HepG2 (cell line): ENCODE measurements around the gene RABGAP1. TPM values are rescaled to one million over a fixed set of nuclear protein-coding genes. Genes with fewer than 3 reads are reported as not detected.

Source experiments
- ATAD3A ChIP-seq: sonication (generic); formaldehyde crosslinking; IDR thresholded peaks from 2 replicates; pipeline ENCODE4 v1.4.0; 2020; ENCODE audit warnings: missing genetic modification reagents
- GABPA ChIP-seq, 2 experiments: IDR thresholded peaks; 2 replicates each; pipeline ENCODE4 v1.6.1; 2011 to 2016; ENCODE audit warnings: low read depth in 2 of 2, low read length in 1 of 2, missing biosample characterization in 1 of 2, missing genetic modification characterization in 1 of 2
- KDM3A ChIP-seq: IDR thresholded peaks from 2 replicates; pipeline ENCODE4 v1.6.1; 2018; ENCODE audit warnings: low read depth, missing compliant biosample characterization
- MBNL3 ChIP-seq: fragments of 250-450 bp; sonication (Bioruptor Pico); conservative IDR thresholded peaks from 2 replicates; pipeline ENCODE4 v1.8.0; 2022; ENCODE audit warnings: mild to moderate bottlenecking, inconsistent platforms
- MED1 ChIP-seq: sonication (generic); formaldehyde crosslinking; IDR thresholded peaks from 2 replicates; pipeline ENCODE4 v1.4.0; 2020; ENCODE audit warnings: missing genetic modification reagents
- POLR2A ChIP-seq, 2 experiments: IDR thresholded peaks; 2 replicates each; pipeline ENCODE4 v1.6.1; 2011; ENCODE audit warnings: low read depth in 2 of 2, low read length in 2 of 2, mild to moderate bottlenecking in 1 of 2, moderate library complexity in 1 of 2; ENCODE audit not compliant: insufficient read depth in 1 of 2
- PTBP1 ChIP-seq: fragments of 200-400 bp; formaldehyde crosslinking; IDR thresholded peaks from 2 replicates; pipeline ENCODE4 v1.6.1; 2018; ENCODE audit warnings: low read length, low read depth; ENCODE audit not compliant: poor library complexity, severe bottlenecking
- SCMH1 ChIP-seq: sonication (generic); formaldehyde crosslinking; IDR thresholded peaks from 2 replicates; pipeline ENCODE4 v1.9.0; 2021; ENCODE audit warnings: missing genetic modification reagents, mild to moderate bottlenecking, borderline replicate concordance
- SIN3B ChIP-seq: fragments of 150-350 bp; IDR thresholded peaks from 2 replicates; pipeline ENCODE4 v1.6.1; 2014; ENCODE audit warnings: low read length
- SNAI1 ChIP-seq: sonication (generic); formaldehyde crosslinking; IDR thresholded peaks from 2 replicates; pipeline ENCODE4 v1.5.0; 2020; ENCODE audit warnings: mild to moderate bottlenecking, missing genetic modification reagents, borderline replicate concordance
- ZBTB1 ChIP-seq: sonication (generic); formaldehyde crosslinking; IDR thresholded peaks from 2 replicates; pipeline ENCODE4 v1.4.0; 2020; ENCODE audit warnings: missing genetic modification reagents, borderline replicate concordance
- ZNF263 ChIP-seq: sonication (generic); formaldehyde crosslinking; IDR thresholded peaks from 2 replicates; pipeline ENCODE4 v1.4.0; 2020; ENCODE audit warnings: missing genetic modification reagents
- ZNF274 ChIP-seq: sonication (generic); formaldehyde crosslinking; IDR thresholded peaks from 2 replicates; pipeline ENCODE4 v1.5.1; 2020; ENCODE audit warnings: mild to moderate bottlenecking, missing genetic modification reagents
- ZNF292 ChIP-seq: sonication (generic); formaldehyde crosslinking; IDR thresholded peaks from 2 replicates; pipeline ENCODE4 v1.8.1; 2022; ENCODE audit warnings: mild to moderate bottlenecking, low read depth, missing genetic modification reagents, borderline replicate concordance
- ZNF441 ChIP-seq: sonication (generic); formaldehyde crosslinking; IDR thresholded peaks from 2 replicates; pipeline ENCODE4 v1.7.0; 2021; ENCODE audit warnings: missing genetic modification reagents, borderline replicate concordance
- ZNF543 ChIP-seq: sonication (generic); formaldehyde crosslinking; IDR thresholded peaks from 2 replicates; pipeline ENCODE4 v1.4.0; 2020; ENCODE audit warnings: mild to moderate bottlenecking, missing genetic modification reagents
- ZNF660 ChIP-seq: sonication (generic); formaldehyde crosslinking; IDR thresholded peaks from 2 replicates; pipeline ENCODE4 v1.5.1; 2020; ENCODE audit warnings: mild to moderate bottlenecking, low read depth, missing genetic modification reagents, borderline replicate concordance
- ZNF878 ChIP-seq: sonication (generic); formaldehyde crosslinking; IDR thresholded peaks from 2 replicates; pipeline ENCODE4 v1.8.1; 2023; ENCODE audit warnings: mild to moderate bottlenecking, missing genetic modification reagents, moderate library complexity
- polyA plus RNA-seq, 8 experiments: library from polyadenylated mRNA; depleted of rRNA in 3 of 8; stranded (reverse) in 7 of 8; unstranded in 1 of 8; fragments of >200 nt; fragmentation: Illumina TruSeq in 4 of 8; extraction: Trizol in 4 of 8; gene quantifications; 2 replicates each; pipeline versions ENCODE4 v1.2.1 to v1.2.3, GENCODE V29; 2011 to 2016; ENCODE audit warnings: low read depth in 4 of 8, missing spikeins in 1 of 8, mixed read lengths in 1 of 8; ENCODE audit not compliant: insufficient read depth in 1 of 8
- total RNA-seq, 5 experiments: library from RNA; depleted of rRNA; stranded (reverse); fragments of >200 nt; fragmentation: Illumina TruSeq; extraction: Trizol; gene quantifications; 2 replicates each; pipeline ENCODE4 v1.2.3, GENCODE V29; 2016; ENCODE audit warnings: low read depth in 1 of 5
- TF ChIP-seq, protein P1 (sequence below), 2 experiments: sonication (generic) in 1 of 2; formaldehyde crosslinking in 1 of 2; IDR thresholded peaks; 2 replicates each; pipeline versions ENCODE4 v1.4.0 to v1.6.1; 2016 to 2020; ENCODE audit warnings: borderline replicate concordance in 1 of 2, low read depth in 1 of 2, mild to moderate bottlenecking in 1 of 2, missing genetic modification reagents in 1 of 2
- TF ChIP-seq, protein P2 (sequence below): sonication (generic); formaldehyde crosslinking; IDR thresholded peaks from 2 replicates; pipeline ENCODE4 v1.5.1; 2020; ENCODE audit warnings: mild to moderate bottlenecking, missing genetic modification reagents, moderate library complexity
- TF ChIP-seq, protein P3 (sequence below): conservative IDR thresholded peaks from 2 replicates; pipeline ENCODE4 v1.6.1; 2018; ENCODE audit warnings: missing genetic modification reagents

RABGAP1 gene
- total and polyA plus RNA-seq, 2 of the 13 experiments (the other 11 are each of a cell fraction or from before 2014, with no cell fraction given) = 19.1 to 19.3 TPM

DNA sequence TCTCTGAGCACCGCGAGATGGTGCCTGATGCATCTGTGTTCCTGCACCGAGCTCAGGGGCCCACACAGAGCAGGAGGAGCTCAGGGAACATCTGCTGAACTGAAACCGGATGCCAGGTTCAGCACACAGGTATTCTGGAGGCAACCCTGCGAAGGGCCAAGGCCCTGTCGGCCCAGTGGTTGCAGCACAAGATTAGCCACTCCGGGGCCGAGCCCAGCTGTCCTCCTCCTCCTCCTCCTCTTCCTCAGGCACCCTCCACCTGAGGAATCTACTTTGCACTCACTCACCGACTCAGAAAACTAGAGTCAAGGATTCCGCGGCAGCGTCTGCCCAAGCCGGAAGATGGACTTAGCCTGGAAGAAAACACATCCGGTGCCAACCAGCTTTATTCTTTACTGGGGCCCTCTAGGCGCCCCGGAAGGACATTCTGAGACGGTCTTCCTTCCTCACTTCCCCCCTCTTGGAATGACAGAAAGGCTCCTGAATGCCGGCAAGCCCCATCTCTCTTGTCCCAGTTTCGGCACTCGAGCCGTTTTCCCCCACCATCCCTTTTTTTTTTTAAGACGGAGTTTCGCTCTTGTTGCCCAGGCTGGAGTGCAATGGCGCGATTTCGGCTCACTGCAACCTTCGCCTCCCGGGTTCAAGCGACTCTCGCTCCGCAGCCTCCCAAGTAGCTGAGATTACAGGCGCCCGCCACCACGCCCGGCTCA, 27.7 kb upstream of the RABGAP1 start, which contains the start of gene ZBTB6 (continued):
- TF ChIP-seq MED1 (CRISPR knock-in tag) (peak; percentile 54; the same call in 1 of the 2 replicates), ZNF441 (CRISPR knock-in tag) (0 out of 2 replicates have a peak, but pooled peaks have one; percentile 8), ZBTB1 (CRISPR knock-in tag) (no peak), ZNF274 (CRISPR knock-in tag) (no peak), ZNF292 (CRISPR knock-in tag) (no peak), SNAI1 (no peak), SCMH1 (no peak), ZNF543 (CRISPR knock-in tag) (no peak), ZNF263 (CRISPR knock-in tag) (peak; percentile 55; the same call in 1 of the 2 replicates), SIN3B (no peak), ZNF878 (0 out of 2 replicates have a peak, but pooled peaks have one; percentile 71), MBNL3 (no peak), POLR2A (IDR thresholded peaks at IDR 0.05; ENCODE audit: insufficient read depth in 1 of 2, low read depth in 2 of 2, low read length in 2 of 2) (peak; percentile 61 to 87; a peak in 3 of 4 replicates), GABPA (IDR thresholded peaks at IDR 0.05; ENCODE audit: low read depth, low read length) (peak; percentile 83), GABPA (CRISPR knock-in tag; IDR thresholded peaks at IDR 0.05; ENCODE audit: low read depth) (peak; percentile 98), ZNF660 (no peak), KDM3A (0 out of 2 replicates have a peak, but pooled peaks have one; percentile 17), ATAD3A (no peak), PTBP1 (no peak)
- TF ChIP-seq, protein P1, sequence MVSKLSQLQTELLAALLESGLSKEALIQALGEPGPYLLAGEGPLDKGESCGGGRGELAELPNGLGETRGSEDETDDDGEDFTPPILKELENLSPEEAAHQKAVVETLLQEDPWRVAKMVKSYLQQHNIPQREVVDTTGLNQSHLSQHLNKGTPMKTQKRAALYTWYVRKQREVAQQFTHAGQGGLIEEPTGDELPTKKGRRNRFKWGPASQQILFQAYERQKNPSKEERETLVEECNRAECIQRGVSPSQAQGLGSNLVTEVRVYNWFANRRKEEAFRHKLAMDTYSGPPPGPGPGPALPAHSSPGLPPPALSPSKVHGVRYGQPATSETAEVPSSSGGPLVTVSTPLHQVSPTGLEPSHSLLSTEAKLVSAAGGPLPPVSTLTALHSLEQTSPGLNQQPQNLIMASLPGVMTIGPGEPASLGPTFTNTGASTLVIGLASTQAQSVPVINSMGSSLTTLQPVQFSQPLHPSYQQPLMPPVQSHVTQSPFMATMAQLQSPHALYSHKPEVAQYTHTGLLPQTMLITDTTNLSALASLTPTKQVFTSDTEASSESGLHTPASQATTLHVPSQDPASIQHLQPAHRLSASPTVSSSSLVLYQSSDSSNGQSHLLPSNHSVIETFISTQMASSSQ (IDR thresholded peaks at IDR 0.05; ENCODE audit: low read depth) = no peak
- TF ChIP-seq, protein P1 (CRISPR knock-in tag; IDR thresholded peaks at IDR 0.05; ENCODE audit: borderline replicate concordance) = peak; percentile 25; the same call in 1 of the 2 replicates
- TF ChIP-seq, protein P2, sequence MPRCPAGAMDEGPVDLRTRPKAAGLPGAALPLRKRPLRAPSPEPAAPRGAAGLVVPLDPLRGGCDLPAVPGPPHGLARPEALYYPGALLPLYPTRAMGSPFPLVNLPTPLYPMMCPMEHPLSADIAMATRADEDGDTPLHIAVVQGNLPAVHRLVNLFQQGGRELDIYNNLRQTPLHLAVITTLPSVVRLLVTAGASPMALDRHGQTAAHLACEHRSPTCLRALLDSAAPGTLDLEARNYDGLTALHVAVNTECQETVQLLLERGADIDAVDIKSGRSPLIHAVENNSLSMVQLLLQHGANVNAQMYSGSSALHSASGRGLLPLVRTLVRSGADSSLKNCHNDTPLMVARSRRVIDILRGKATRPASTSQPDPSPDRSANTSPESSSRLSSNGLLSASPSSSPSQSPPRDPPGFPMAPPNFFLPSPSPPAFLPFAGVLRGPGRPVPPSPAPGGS (CRISPR knock-in tag) = no peak
- TF ChIP-seq, protein P3, sequence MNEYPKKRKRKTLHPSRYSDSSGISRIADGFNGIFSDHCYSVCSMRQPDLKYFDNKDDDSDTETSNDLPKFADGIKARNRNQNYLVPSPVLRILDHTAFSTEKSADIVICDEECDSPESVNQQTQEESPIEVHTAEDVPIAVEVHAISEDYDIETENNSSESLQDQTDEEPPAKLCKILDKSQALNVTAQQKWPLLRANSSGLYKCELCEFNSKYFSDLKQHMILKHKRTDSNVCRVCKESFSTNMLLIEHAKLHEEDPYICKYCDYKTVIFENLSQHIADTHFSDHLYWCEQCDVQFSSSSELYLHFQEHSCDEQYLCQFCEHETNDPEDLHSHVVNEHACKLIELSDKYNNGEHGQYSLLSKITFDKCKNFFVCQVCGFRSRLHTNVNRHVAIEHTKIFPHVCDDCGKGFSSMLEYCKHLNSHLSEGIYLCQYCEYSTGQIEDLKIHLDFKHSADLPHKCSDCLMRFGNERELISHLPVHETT (CRISPR knock-in tag) = no peak
